ENCODE results near the gene EEF2.
"Not testable (repeated sequence)": the region's sequence is repeated elsewhere in the genome, so short reads cannot be mapped to it uniquely, and the experiment has no call there.

EEF2 gene

DNA sequence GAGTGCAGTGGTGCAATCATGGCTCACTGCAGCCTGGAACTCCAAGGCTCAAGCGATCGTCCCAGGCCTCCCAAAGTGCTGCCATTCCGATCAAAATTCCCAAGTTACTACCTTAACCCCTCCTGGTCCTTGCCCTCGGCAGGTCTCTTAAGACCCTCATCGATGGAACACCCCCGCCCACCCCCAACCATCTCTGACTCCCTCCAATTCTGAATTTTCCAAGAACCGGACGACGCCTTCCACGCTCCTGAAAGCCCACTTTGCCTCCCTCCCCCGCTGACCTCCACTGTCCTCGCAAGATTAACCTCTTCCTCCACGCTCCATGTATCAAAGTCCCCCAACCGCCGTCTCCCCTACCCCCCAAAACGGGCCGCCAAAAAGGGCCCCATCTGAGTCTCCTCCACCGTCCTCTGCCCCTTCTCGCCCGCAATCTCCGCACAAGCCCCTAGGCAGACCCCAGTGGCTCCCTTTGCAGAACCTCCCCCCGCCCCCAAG lies 14.9 kb downstream of the EEF2 start:
- H3K4me3 ChIP-seq (ENCODE audit: low read depth, low read length): peak overlapping the region; percentile 80
- DNase-seq (ENCODE audit: low read depth): no peak
- no peak for TF ChIP-seq CTCF (IDR thresholded peaks at IDR 0.05; ENCODE audit: low read depth, low read length, missing control alignments)

GRCh38 chr19:3969435-3970312 lies 15.6 kb downstream of the EEF2 start:
- peak overlapping the region; percentile 80 for H3K4me3 ChIP-seq (ENCODE audit: low read depth, low read length)
- no peak for DNase-seq (ENCODE audit: low read depth)
- no peak for TF ChIP-seq CTCF (IDR thresholded peaks at IDR 0.05; ENCODE audit: low read depth, low read length, missing control alignments)

DNA sequence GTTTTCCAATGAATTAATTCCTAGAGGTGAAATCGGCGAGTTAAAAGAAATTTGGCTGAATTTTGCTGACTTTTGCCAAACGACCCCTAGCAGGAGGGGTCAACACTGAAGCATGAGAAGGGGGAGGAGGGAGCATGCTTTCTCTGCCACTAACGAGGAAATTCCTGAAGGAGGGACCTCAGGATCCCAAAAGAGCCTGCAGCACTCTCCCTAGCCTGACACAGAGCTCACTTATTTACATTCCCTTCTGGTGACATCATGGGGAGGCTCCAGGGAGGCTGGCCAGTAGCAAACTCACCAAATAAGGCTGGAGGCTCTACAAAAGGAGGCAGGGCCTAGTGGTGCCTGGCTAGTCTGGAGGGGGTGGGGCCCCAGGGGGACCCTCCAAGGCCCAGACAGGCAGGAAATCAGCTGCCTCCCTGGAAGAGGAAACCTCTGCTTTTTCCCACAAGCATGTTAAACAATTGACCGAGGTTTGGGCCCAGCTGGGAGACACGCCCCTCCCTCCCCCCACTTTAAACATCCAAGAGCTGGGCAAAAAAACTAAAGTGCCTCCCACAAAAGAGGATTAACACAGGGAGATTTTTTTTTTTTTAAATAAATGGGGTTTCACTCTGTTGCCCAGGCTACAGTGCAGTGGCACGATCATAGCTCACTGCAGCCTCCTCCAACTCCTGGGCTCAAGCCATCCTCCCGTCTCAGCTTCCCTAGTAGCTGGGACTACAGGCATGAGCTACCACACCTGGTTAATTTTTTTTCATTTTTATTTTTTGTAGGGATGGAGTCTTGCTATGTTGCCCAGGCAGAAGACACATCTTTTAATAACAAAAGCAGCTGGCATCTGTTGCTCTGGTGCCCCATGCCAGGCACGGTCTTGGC lies 16.5 kb downstream of the EEF2 start:
- no peak for DNase-seq (ENCODE audit: low read depth)
- no peak overlapping the region for H3K4me3 ChIP-seq (ENCODE audit: low read depth, low read length)
- no peak for TF ChIP-seq CTCF (IDR thresholded peaks at IDR 0.05; ENCODE audit: low read depth, low read length, missing control alignments)

DNA sequence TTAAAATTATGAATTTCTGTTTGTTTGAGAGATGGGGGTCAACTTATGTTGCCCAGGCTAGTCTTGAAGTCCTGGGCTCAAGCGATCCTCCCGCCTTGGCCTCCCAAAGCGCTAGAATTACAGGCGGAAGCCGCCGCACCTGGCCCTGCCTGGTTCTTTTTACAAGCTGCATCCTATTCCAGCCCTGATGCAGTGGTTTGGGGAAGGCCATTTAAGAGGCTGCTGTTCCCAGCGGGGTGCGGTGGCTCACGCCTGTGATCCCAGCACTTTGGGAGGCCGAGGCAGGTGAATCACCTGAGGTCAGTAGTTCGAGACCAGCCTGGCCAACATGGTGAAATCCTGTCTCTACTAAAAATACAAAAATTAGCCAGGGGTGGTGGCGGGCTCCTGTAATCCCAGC lies 17.3 kb downstream of the EEF2 start:
- not testable (repeated sequence) for H3K4me3 ChIP-seq (ENCODE audit: low read depth, low read length); DNase-seq (ENCODE audit: low read depth)

GRCh38 chr19:3966051-3967017 lies 18.9 kb downstream of the EEF2 start:
- no peak for DNase-seq (ENCODE audit: low read depth)
- no peak overlapping the region for H3K4me3 ChIP-seq (ENCODE audit: low read depth, low read length)
- TF ChIP-seq CTCF (IDR thresholded peaks at IDR 0.05; ENCODE audit: low read depth, low read length, missing control alignments): no peak

GRCh38 chr19:3964256-3965194 lies 20.7 kb downstream of the EEF2 start:
- DNase-seq (ENCODE audit: low read depth): no peak
- no peak for TF ChIP-seq CTCF (IDR thresholded peaks at IDR 0.05; ENCODE audit: low read depth, low read length, missing control alignments)
- no peak overlapping the region for H3K4me3 ChIP-seq (ENCODE audit: low read depth, low read length)
